Natural killer cell (primary cell): ENCODE results near the gene GTF2A1L. TPM values are rescaled to one million over a fixed set of nuclear protein-coding genes. Genes with fewer than 3 reads are reported as not detected.

Experiments
- ATAC-seq, 3 donors: fragments of 150-1000 bp in 2 of 3; fragments of 200-7000 bp in 1 of 3; cut with Tn5 transposase; 1 replicate in 1 of 3; 2 replicates in 2 of 3; pipeline ENCODE4 v1.10.0; 2021; ENCODE audit warnings: mild to moderate bottlenecking in 2 of 3, moderate library complexity in 2 of 3
- DNase-seq, 2 donors: peaks; one replicate each; pipeline versions ENCODE4 v3.0.0 to v3.0.0-alpha.2; 2013 to 2021; ENCODE audit warnings: mixed read lengths in 1 of 2
- H3K27ac ChIP-seq: one replicate; pipeline ENCODE4 v1.5.1; 2013; ENCODE audit warnings: mild to moderate bottlenecking, low read length
- H3K27me3 ChIP-seq: one replicate; pipeline ENCODE4 v1.6.1; 2013; ENCODE audit warnings: low read length; ENCODE audit not compliant: control insufficient read depth, insufficient read depth
- H3K36me3 ChIP-seq: one replicate; pipeline ENCODE4 v1.6.1; 2013; ENCODE audit warnings: low read length; ENCODE audit not compliant: control insufficient read depth, insufficient read depth
- H3K4me1 ChIP-seq: one replicate; pipeline ENCODE4 v1.6.1; 2013; ENCODE audit warnings: low read length; ENCODE audit not compliant: control insufficient read depth, insufficient read depth
- H3K4me3 ChIP-seq: one replicate; pipeline ENCODE4 v1.5.1; 2013; ENCODE audit warnings: low read length
- H3K9me3 ChIP-seq: one replicate; pipeline ENCODE4 v1.6.1; 2013; ENCODE audit warnings: low read length; ENCODE audit not compliant: control insufficient read depth, insufficient read depth
- H3K27ac Mint-ChIP-seq, 2 donors: one replicate each; pipeline ENCODE4 v1.8.0; 2022; ENCODE audit warnings: mild to moderate bottlenecking in 2 of 2, mixed read lengths in 2 of 2, moderate library complexity in 1 of 2
- H3K27me3 Mint-ChIP-seq, 2 donors: one replicate each; pipeline ENCODE4 v1.8.0; 2022; ENCODE audit warnings: low read depth in 2 of 2, mixed read lengths in 2 of 2
- H3K36me3 Mint-ChIP-seq: one replicate; pipeline ENCODE4 v1.8.0; 2022; ENCODE audit warnings: mixed read lengths
- H3K4me1 Mint-ChIP-seq, 2 donors: one replicate each; pipeline ENCODE4 v1.8.0; 2022; ENCODE audit warnings: mixed read lengths in 2 of 2
- H3K4me3 Mint-ChIP-seq: one replicate; pipeline ENCODE4 v1.8.0; 2022; ENCODE audit warnings: mild to moderate bottlenecking, moderate library complexity, mixed read lengths
- H3K9me3 Mint-ChIP-seq, 2 donors: one replicate each; pipeline ENCODE4 v1.8.0; 2022; ENCODE audit warnings: mixed read lengths in 2 of 2
- WGBS: methylation state at CpG from one replicate; pipeline ENCODE4 v1.1.7; 2013; ENCODE audit warnings: missing lambda C conversion rate; ENCODE audit not compliant: insufficient coverage; 5-methylcytosine and 5-hydroxymethylcytosine counted together
- intact Hi-C: fragments of 100-400 bp; cut with micrococcal nuclease; formaldehyde crosslinking; loops from one replicate; pipeline ENCODE4 v1.14.2; 2022
- total RNA-seq, 4 donors: library from RNA; stranded (reverse); fragments of 120-200 nt in 1 of 4; gene quantifications; one replicate each; pipeline versions ENCODE4 v1.2.3 to v1.2.4, GENCODE V29; 2013 to 2022
- TF ChIP-seq, protein P1 (sequence below): fragments of 200-600 bp; IDR thresholded peaks from one replicate; pipeline ENCODE4 v1.8.0; 2022; ENCODE audit warnings: antibody characterized with exemption

The GTF2A1L gene
- total RNA-seq, 3 donors from 2014 or later (not counting 1 experiment from before 2014, with no cell fraction given) = not detected

- H3K27ac Mint-ChIP-seq = no peak overlapping the region
- no peak for ATAC-seq
- DNase-seq = no peak
These were observed 8.4 kb downstream of the GTF2A1L start for GRCh38 chr2:48626047-48626446.

DNA sequence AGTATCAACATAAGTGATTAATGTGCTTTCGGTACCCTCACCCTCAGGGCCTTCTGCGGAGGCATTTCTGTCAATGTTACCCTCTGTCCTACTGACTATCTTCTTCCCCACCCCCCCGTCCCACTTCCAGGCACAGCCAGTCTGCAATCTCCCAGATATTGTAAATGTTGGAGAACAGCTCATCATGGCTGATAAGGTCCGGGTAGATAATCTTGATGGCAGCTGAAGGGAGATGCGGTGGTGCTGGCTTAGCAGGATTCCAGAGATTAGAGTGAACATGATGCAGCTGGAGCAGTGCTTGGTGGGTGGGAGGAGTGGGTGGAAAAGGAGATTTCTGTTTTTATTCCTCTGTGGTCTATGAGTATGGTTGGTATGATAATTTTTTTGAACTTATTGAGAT, 15.5 kb downstream of the GTF2A1L start:
- Histone ChIP-seq H3K4me1 (no peaks in the 10 kb centered on the region), H3K27me3 (no peaks in the 10 kb centered on the region), H3K36me3 (no peaks in the 10 kb centered on the region), H3K9me3 (no peaks in the 10 kb centered on the region), H3K27ac (no peak overlapping the region), H3K4me3 (no peak overlapping the region)
- Mint-ChIP-seq H3K4me3 (no peak overlapping the region), H3K4me1 (no peaks in the 10 kb centered on the region), H3K9me3 (peaks cover 2 to 4% of the 10 kb centered on the region in 2 donors), H3K27ac (no peak overlapping the region), H3K27me3 (peaks cover 0 to 7% of the 10 kb centered on the region in 2 donors), H3K36me3 (peaks cover 10% of the 10 kb centered on the region)
- TF ChIP-seq, protein P1, sequence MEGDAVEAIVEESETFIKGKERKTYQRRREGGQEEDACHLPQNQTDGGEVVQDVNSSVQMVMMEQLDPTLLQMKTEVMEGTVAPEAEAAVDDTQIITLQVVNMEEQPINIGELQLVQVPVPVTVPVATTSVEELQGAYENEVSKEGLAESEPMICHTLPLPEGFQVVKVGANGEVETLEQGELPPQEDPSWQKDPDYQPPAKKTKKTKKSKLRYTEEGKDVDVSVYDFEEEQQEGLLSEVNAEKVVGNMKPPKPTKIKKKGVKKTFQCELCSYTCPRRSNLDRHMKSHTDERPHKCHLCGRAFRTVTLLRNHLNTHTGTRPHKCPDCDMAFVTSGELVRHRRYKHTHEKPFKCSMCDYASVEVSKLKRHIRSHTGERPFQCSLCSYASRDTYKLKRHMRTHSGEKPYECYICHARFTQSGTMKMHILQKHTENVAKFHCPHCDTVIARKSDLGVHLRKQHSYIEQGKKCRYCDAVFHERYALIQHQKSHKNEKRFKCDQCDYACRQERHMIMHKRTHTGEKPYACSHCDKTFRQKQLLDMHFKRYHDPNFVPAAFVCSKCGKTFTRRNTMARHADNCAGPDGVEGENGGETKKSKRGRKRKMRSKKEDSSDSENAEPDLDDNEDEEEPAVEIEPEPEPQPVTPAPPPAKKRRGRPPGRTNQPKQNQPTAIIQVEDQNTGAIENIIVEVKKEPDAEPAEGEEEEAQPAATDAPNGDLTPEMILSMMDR = no peak
- intact Hi-C loops = no loop called here
- DNase-seq (no peak), ATAC-seq (no peak)
- 95% methylated on average over 4 of the region's 5 CpGs for WGBS

More at GRCh38 chr2:48626047-48626446, 8.4 kb downstream of the GTF2A1L start:
- H3K4me1 Mint-ChIP-seq = no peaks in the 10 kb centered on the region
- H3K27me3 Mint-ChIP-seq = no peaks in the 10 kb centered on the region
- intact Hi-C loops = no loop called here
- TF ChIP-seq, protein P1 = no peak
- peaks cover 2 to 4% of the 10 kb centered on the region in 2 donors for H3K9me3 Mint-ChIP-seq
- Histone ChIP-seq H3K27me3 (no peaks in the 10 kb centered on the region), H3K27ac (no peak overlapping the region), H3K9me3 (no peaks in the 10 kb centered on the region), H3K4me1 (no peaks in the 10 kb centered on the region), H3K4me3 (no peak overlapping the region), H3K36me3 (no peaks in the 10 kb centered on the region)
- peaks cover 1% of the 10 kb centered on the region for H3K36me3 Mint-ChIP-seq
- no peak overlapping the region for H3K4me3 Mint-ChIP-seq

DNA sequence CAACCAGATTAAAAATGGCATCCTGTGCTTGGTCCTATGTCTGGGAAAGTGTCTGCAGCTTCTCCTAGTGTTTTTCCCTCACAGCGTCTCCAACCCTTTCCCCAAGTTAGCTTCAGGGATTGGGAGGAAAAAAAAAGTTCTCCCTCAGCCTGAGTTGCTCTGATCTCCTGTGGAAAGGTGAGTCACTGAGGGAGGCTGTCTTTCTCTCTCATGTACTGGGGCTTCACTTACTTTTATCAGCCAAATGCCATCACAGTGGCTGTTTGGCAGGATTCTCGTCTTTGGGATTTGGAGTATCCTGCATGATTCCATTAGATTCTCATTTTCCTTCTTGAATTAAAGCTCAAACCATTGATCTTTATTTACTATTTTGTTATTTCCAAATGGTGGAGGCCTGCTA, 18.1 kb downstream of the GTF2A1L start:
- H3K27ac ChIP-seq = no peak overlapping the region
- WGBS = 75% methylated on average over 1 of the region's 2 CpGs
- Mint-ChIP-seq H3K27ac (no peak overlapping the region), H3K4me1 (no peaks in the 10 kb centered on the region), H3K4me3 (no peak overlapping the region), H3K27me3 (peaks cover 0 to 10% of the 10 kb centered on the region in 2 donors), H3K9me3 (peaks cover 2 to 4% of the 10 kb centered on the region in 2 donors), H3K36me3 (peaks cover 10% of the 10 kb centered on the region)
- H3K27me3 ChIP-seq = no peaks in the 10 kb centered on the region
- DNase-seq (no peak), ATAC-seq (no peak)
- H3K4me1 ChIP-seq = no peaks in the 10 kb centered on the region
- H3K4me3 ChIP-seq = no peak overlapping the region
- no peaks in the 10 kb centered on the region for H3K9me3 ChIP-seq
- H3K36me3 ChIP-seq = no peaks in the 10 kb centered on the region
- TF ChIP-seq, protein P1 = no peak
- intact Hi-C loops = no loop called here

DNA sequence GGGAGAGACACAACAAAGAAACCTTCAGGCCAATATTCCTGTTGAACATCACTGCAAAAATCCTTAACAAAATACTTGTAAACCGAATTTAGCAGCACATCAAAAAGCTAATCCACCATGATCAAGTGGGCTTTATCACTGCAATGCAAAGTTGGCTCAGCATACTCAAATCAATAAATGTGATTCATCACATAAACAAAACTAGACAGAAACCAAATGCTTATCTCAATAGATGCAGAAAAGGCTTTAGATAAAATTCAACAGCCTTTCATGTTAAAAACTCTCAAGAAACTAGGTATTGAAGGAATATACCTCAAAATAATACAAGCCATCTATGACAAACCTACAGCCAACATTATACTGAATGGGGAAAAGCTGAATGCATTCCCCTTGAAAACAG, 20.6 kb downstream of the GTF2A1L start:
- H3K27ac Mint-ChIP-seq = no peak overlapping the region
- no peak overlapping the region for H3K4me3 Mint-ChIP-seq
- H3K27ac ChIP-seq = no peak overlapping the region
- H3K27me3 Mint-ChIP-seq = peaks cover 0 to 10% of the 10 kb centered on the region in 2 donors
- peaks cover 2 to 4% of the 10 kb centered on the region in 2 donors for H3K9me3 Mint-ChIP-seq
- no peaks in the 10 kb centered on the region for H3K9me3 ChIP-seq
- WGBS = 44% methylated on average over 1 of the region's 1 CpG
- no peak for DNase-seq
- ATAC-seq = no peak
- intact Hi-C loops = no loop called here
- H3K36me3 ChIP-seq = no peaks in the 10 kb centered on the region
- TF ChIP-seq, protein P1 = no peak
- no peaks in the 10 kb centered on the region for H3K36me3 Mint-ChIP-seq
- no peaks in the 10 kb centered on the region for H3K27me3 ChIP-seq
- H3K4me1 Mint-ChIP-seq = no peaks in the 10 kb centered on the region
- H3K4me1 ChIP-seq = no peaks in the 10 kb centered on the region
- no peak overlapping the region for H3K4me3 ChIP-seq
